K562 (cell line): ENCODE measurements around the gene CTDNEP1. TPM values are rescaled to one million over a fixed set of nuclear protein-coding genes. Genes with fewer than 3 reads are reported as not detected.

ENCODE experiments used
- ATAC-seq: fragments of 200-7000 bp; cut with Tn5 transposase; 3 replicates; pipeline ENCODE4 v1.9.1; 2020; ENCODE audit warnings: moderate library complexity
- BruUV-seq: library from RNA; stranded (reverse); fragments of 400-500 nt; replicated peaks from 2 replicates; lab custom pipeline; 2021; lab: Mats Ljungman, UMichigan
- CTCF ChIA-PET: fragments of 300-600 bp; formaldehyde crosslinking; extraction: SDS; loops from one replicate; lab custom pipeline; 2021; ENCODE audit warnings: low intra/inter-chr PET ratio; lab: Yijun Ruan, JAX
- POLR2A ChIA-PET: fragments of 300-600, 350-650 bp; sonication (Branson Sonifier 250); formaldehyde crosslinking; extraction: SDS; loops from one replicate; lab custom pipeline; 2021; ENCODE audit warnings: antibody characterized with exemption, inconsistent platforms; lab: Yijun Ruan, JAX
- DNase-seq, 4 experiments: peaks; one replicate each; pipeline versions ENCODE4 v3.0.0 to v3.0.0-alpha.2; 2011 to 2018; ENCODE audit warnings: low spot score in 3 of 4, mixed read lengths in 3 of 4; ENCODE audit errors: extremely low read depth in 1 of 4
- FAIRE-seq: peaks from 2 replicates; lab custom pipeline; 2011; peaks lifted over from hg19 to GRCh38; lab: Jason Lieb, UNC
- H2AFZ ChIP-seq: 2 replicates; pipeline ENCODE4 v1.6.0; 2011; ENCODE audit warnings: low read depth, low read length, control low read depth, inconsistent platforms
- H3K27ac ChIP-seq: fragments of 200-600 bp; 3 replicates; pipeline ENCODE4 v1.8.0; 2011; ENCODE audit warnings: low read depth, mild to moderate bottlenecking, control low read depth, inconsistent platforms, low read length, moderate library complexity, mixed read lengths; ENCODE audit errors: extremely low read depth
- H3K27me3 ChIP-seq, 2 experiments: fragments of 300-600 bp in 1 of 2; 2 replicates in 1 of 2; 3 replicates in 1 of 2; pipeline versions ENCODE4 v1.6.0 to v1.8.0; 2011; ENCODE audit warnings: inconsistent platforms in 2 of 2, low read length in 2 of 2, mild to moderate bottlenecking in 1 of 2, mixed read lengths in 1 of 2, moderate library complexity in 1 of 2; ENCODE audit not compliant: control insufficient read depth in 2 of 2, insufficient read depth in 2 of 2
- H3K36me3 ChIP-seq: fragments of 300-600 bp; 3 replicates; pipeline ENCODE4 v1.8.0; 2011; ENCODE audit warnings: mild to moderate bottlenecking, low read length, inconsistent platforms; ENCODE audit not compliant: control insufficient read depth, insufficient read depth
- H3K4me1 ChIP-seq, 2 experiments: fragments of 200-600 bp in 1 of 2; replicated peaks in 1 of 2; 2 replicates in 1 of 2; 3 replicates in 1 of 2; pipeline versions ENCODE4 v1.5.1 to v1.8.0; 2011; ENCODE audit warnings: inconsistent platforms in 2 of 2, low read length in 2 of 2, mild to moderate bottlenecking in 1 of 2, mixed read lengths in 1 of 2, moderate library complexity in 1 of 2; ENCODE audit not compliant: control insufficient read depth in 2 of 2, insufficient read depth in 2 of 2
- H3K4me2 ChIP-seq: 2 replicates; pipeline ENCODE4 v1.6.1; 2011; ENCODE audit warnings: low read length, control low read depth, inconsistent platforms, mixed read lengths; ENCODE audit not compliant: insufficient read depth
- H3K4me3 ChIP-seq: fragments of 200-600 bp; sonication (generic), shearing (Covaris generic); 2 replicates; pipeline ENCODE4 v1.5.1; 2016; ENCODE audit warnings: control low read depth, inconsistent platforms
- H3K79me2 ChIP-seq: fragments of 200-600 bp; 3 replicates; pipeline ENCODE4 v1.8.0; 2011; ENCODE audit warnings: low read length, inconsistent platforms; ENCODE audit not compliant: control insufficient read depth, insufficient read depth
- H3K9ac ChIP-seq, 2 experiments: 2 replicates each; pipeline versions ENCODE4 v1.6.0 to v1.6.1; 2011; ENCODE audit warnings: low read depth in 2 of 2, low read length in 2 of 2, control low read depth in 1 of 2, inconsistent platforms in 1 of 2, mild to moderate bottlenecking in 1 of 2, mixed read lengths in 1 of 2; ENCODE audit not compliant: insufficient read depth in 1 of 2
- H3K9me1 ChIP-seq: one replicate; pipeline ENCODE4 v1.6.0; 2011; ENCODE audit warnings: inconsistent platforms, mild to moderate bottlenecking, low read length, moderate library complexity; ENCODE audit not compliant: control insufficient read depth, insufficient read depth
- H3K9me3 ChIP-seq: replicated peaks from 2 replicates; pipeline ENCODE4 v1.5.1; 2011; ENCODE audit warnings: low read depth, low read length, inconsistent platforms; ENCODE audit not compliant: control insufficient read depth, insufficient read depth
- H4K20me1 ChIP-seq: replicated peaks from 2 replicates; pipeline ENCODE4 v1.6.1; 2011; ENCODE audit warnings: low read length, inconsistent platforms, mixed read lengths; ENCODE audit not compliant: control insufficient read depth, insufficient read depth
- ELF4 ChIP-seq: fragments of 450-650 bp; formaldehyde crosslinking; IDR thresholded peaks from 2 replicates; pipeline ENCODE4 v1.4.0; 2022; ENCODE audit warnings: missing genetic modification characterization
- ESRRA ChIP-seq: fragments of 450-650 bp; IDR thresholded peaks from 2 replicates; pipeline ENCODE4 v1.6.1; 2014; ENCODE audit warnings: low read depth, mild to moderate bottlenecking, moderate library complexity, borderline replicate concordance
- FOXA1 ChIP-seq: fragments of 450-650 bp; IDR thresholded peaks from 2 replicates; pipeline ENCODE4 v1.6.1; 2016; ENCODE audit warnings: mild to moderate bottlenecking, borderline replicate concordance
- LEF1 ChIP-seq: fragments of 450-650 bp; IDR thresholded peaks from 2 replicates; pipeline ENCODE4 v1.6.1; 2016; ENCODE audit warnings: mild to moderate bottlenecking
- MYC ChIP-seq, 2 experiments: fragments of 250-450 bp in 1 of 2; sonication (Bioruptor Pico) in 1 of 2; IDR thresholded peaks; 2 replicates each; pipeline versions ENCODE4 v1.5.1 to v1.6.1; 2012 to 2021; ENCODE audit warnings: low read depth in 2 of 2, borderline replicate concordance in 1 of 2, improper control_type of control experiment in 1 of 2, low read length in 1 of 2, mild to moderate bottlenecking in 1 of 2, moderate library complexity in 1 of 2
- NFE2 ChIP-seq: IDR thresholded peaks from 2 replicates; pipeline ENCODE4 v1.6.1; 2014; ENCODE audit warnings: antibody characterized with exemption, low read depth
- RNF2 ChIP-seq: sonication (generic); IDR thresholded peaks from 2 replicates; pipeline ENCODE4 v1.6.1; 2016
- THRA ChIP-seq: fragments of 450-650 bp; IDR thresholded peaks from 2 replicates; pipeline ENCODE4 v1.6.1; 2017; ENCODE audit warnings: mild to moderate bottlenecking, moderate library complexity
- ZNF316 ChIP-seq: fragments of 450-650 bp; IDR thresholded peaks from 2 replicates; pipeline ENCODE4 v1.6.1; 2016
- WGBS: fragments of 100-300 bp; shearing (Covaris generic); methylation state at CpG from one replicate; pipeline ENCODE4 v1.1.6; 2016; ENCODE audit warnings: low coverage, mixed read lengths; ENCODE audit not compliant: insufficient coverage; ENCODE audit errors: missing lambda C conversion rate; 5-methylcytosine and 5-hydroxymethylcytosine counted together
- in situ Hi-C: fragments of 300-500 bp; cut with MboI; formaldehyde crosslinking; loops from 4 replicates; pipeline ENCODE4 v1.15.0; 2018; ENCODE audit warnings: inconsistent platforms, mixed read lengths
- intact Hi-C: fragments of 100-400 bp; cut with micrococcal nuclease; formaldehyde crosslinking; loops from 2 replicates; pipeline ENCODE4 v1.14.2; 2022
- polyA plus RNA-seq, 8 experiments: library from polyadenylated mRNA; depleted of rRNA in 4 of 8; stranded (reverse) in 5 of 8; unstranded in 3 of 8; fragments of >200 nt; fragmentation: Nextera tagmentation in 2 of 8; fragmentation: Illumina TruSeq in 1 of 8; extraction: Ambion mirVana in 2 of 8; extraction: Trizol in 1 of 8; gene quantifications; 2 replicates each; pipeline versions ENCODE4 v1.2.1 to v1.2.3, GENCODE V29; 2011 to 2014; ENCODE audit warnings: inconsistent platforms in 1 of 8, missing spikeins in 1 of 8
- total RNA-seq, 7 experiments: library from RNA; depleted of rRNA in 6 of 7; stranded (reverse); fragments of >200 nt in 6 of 7; fragmentation: Illumina TruSeq in 2 of 7; extraction: Trizol in 2 of 7; gene quantifications; 2 replicates each; pipeline versions ENCODE4 v1.2.1 to v1.2.3, GENCODE V29; 2011 to 2021; ENCODE audit warnings: low replicate concordance in 1 of 7
- TF ChIP-seq, protein P1 (sequence below): sonication (generic); formaldehyde crosslinking; IDR thresholded peaks from 2 replicates; pipeline ENCODE4 v1.8.0; 2022; ENCODE audit warnings: missing genetic modification reagents, mild to moderate bottlenecking, borderline replicate concordance
- TF ChIP-seq, protein P2 (sequence below): fragments of 450-650 bp; formaldehyde crosslinking; IDR thresholded peaks from 2 replicates; pipeline ENCODE4 v1.4.0; 2020; ENCODE audit warnings: mild to moderate bottlenecking, moderate library complexity

Gene CTDNEP1
- total and polyA plus RNA-seq, 9 of the 15 experiments (the other 6 are each of a cell fraction or from before 2014, with no cell fraction given), result 10.7 to 150 (median 28.5) TPM

DNA sequence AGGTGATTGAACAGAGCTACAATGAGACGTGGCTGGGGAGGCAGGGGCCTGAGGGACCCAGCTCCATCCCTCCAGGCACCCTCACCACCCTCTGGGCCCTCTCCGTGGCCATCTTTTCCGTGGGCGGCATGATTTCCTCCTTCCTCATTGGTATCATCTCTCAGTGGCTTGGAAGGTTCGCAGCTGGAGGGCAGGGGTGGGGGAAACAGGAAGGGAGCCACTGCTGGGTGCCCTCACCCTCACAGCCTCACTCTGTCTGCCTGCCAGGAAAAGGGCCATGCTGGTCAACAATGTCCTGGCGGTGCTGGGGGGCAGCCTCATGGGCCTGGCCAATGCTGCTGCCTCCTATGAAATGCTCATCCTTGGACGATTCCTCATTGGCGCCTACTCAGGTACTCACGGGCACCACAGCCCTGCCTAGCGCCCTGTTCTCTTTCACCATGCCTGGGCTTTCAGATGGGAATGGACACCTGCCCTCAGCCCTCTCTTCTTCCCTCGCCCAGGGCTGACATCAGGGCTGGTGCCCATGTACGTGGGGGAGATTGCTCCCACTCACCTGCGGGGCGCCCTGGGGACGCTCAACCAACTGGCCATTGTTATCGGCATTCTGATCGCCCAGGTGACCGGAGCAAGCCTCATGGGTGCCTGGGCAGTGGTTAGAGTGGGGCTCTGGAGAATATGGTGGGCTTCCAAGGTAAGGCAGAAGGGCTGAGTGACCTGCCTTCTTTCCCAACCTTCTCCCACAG lies 32.1 kb upstream of the CTDNEP1 start:
- Histone ChIP-seq H3K4me1 (peaks cover 15 to 44% of the 10 kb centered on the region in 2 experiments; a peak in 4 of 5 replicates), H3K79me2 (no peaks in the 10 kb centered on the region; the same call in 2 of the 3 replicates), H3K9me3 (no peaks in the 10 kb centered on the region), H3K9me1 (no peaks in the 10 kb centered on the region), H4K20me1 (no peaks in the 10 kb centered on the region; the same call in 1 of the 2 replicates), H3K27ac (no peak overlapping the region), H2AFZ (no peak overlapping the region), H3K9ac (peak overlapping the region in 1 of 2 experiments; percentile 30; a peak in 1 of 4 replicates), H3K36me3 (0 out of 3 replicates have a peak, but pooled peaks cover 3% of the 10 kb centered on the region), H3K4me2 (no peak overlapping the region), H3K27me3 (no peaks in the 10 kb centered on the region), H3K4me3 (no peak overlapping the region)
- in situ Hi-C loops (loop anchor here (5.0 kb wide), 1 partner anchor 59 kb away; no protein-coding TSS in a partner anchor), intact Hi-C loops (loop anchor here (5.0 kb wide), 1 partner anchor 46 kb away; the partner anchor contains the start of gene PHF23)
- no peak for TF ChIP-seq ZNF316
- TF ChIP-seq, protein P1, sequence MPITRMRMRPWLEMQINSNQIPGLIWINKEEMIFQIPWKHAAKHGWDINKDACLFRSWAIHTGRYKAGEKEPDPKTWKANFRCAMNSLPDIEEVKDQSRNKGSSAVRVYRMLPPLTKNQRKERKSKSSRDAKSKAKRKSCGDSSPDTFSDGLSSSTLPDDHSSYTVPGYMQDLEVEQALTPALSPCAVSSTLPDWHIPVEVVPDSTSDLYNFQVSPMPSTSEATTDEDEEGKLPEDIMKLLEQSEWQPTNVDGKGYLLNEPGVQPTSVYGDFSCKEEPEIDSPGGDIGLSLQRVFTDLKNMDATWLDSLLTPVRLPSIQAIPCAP (CRISPR knock-in tag), result no peak
- no peak for TF ChIP-seq MYC (IDR thresholded peaks at IDR 0.05; ENCODE audit: low read depth, low read length)
- TF ChIP-seq MYC (CRISPR knock-in tag; IDR thresholded peaks at IDR 0.05; ENCODE audit: borderline replicate concordance, low read depth), result no peak
- TF ChIP-seq FOXA1, result no peak
- TF ChIP-seq LEF1, result no peak
- no peak for TF ChIP-seq NFE2
- TF ChIP-seq ELF4 (CRISPR knock-in tag), result no peak
- TF ChIP-seq RNF2, result no peak
- TF ChIP-seq, protein P2, sequence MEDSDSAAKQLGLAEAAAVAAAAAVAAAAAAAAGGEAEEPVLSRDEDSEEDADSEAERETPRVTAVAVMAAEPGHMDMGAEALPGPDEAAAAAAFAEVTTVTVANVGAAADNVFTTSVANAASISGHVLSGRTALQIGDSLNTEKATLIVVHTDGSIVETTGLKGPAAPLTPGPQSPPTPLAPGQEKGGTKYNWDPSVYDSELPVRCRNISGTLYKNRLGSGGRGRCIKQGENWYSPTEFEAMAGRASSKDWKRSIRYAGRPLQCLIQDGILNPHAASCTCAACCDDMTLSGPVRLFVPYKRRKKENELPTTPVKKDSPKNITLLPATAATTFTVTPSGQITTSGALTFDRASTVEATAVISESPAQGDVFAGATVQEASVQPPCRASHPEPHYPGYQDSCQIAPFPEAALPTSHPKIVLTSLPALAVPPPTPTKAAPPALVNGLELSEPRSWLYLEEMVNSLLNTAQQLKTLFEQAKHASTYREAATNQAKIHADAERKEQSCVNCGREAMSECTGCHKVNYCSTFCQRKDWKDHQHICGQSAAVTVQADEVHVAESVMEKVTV (CRISPR knock-in tag), result no peak
- no peak for TF ChIP-seq THRA
- TF ChIP-seq ESRRA, result no peak
- ChIA-PET CTCF (no interaction called here), POLR2A (interaction anchor here (0.6 to 1.4 kb wide), 5 partner anchors 10 to 368 kb away, joined by 3 to 5 read pairs (median 3); no protein-coding TSS in a partner anchor)
- ATAC-seq, result no peak
- no peak for FAIRE-seq
- WGBS, result 75% methylated on average over 11 of the region's 18 CpGs
- no TSS peak for BruUV-seq
- peak in 1 of 4 experiments; percentile 2 for DNase-seq
